T-helper 22 cell (primary cell): ENCODE data around the gene PDS5B.
"Not testable (repeated sequence)": the region's sequence is repeated elsewhere in the genome, so short reads cannot be mapped to it uniquely, and the experiment has no call there.

Experiments
- DNase-seq: peaks from one replicate; pipeline ENCODE4 v3.0.0-alpha.2; 2020; ENCODE audit warnings: low read depth

Gene PDS5B

DNA sequence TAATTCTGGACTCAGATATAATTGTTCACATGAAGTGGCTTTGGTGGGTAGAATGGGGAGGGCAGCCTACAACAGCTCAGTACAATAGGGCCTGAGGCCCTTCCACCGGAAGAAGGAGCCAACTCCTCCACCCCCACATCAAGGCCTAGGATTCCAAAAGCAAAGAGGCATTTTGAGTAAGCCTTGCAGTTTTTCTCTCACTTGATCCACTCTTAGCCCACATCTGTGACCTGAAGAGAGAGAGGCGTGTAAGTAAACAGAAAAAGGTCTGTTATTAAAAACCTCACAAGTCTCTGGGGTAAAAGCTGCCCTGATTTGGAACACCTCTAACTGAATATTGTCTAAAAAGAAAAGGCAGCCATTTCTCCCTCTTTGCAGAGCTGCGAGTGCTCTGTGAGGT, 215.9 kb downstream of the PDS5B start:
- DNase-seq, result no peak

DNA sequence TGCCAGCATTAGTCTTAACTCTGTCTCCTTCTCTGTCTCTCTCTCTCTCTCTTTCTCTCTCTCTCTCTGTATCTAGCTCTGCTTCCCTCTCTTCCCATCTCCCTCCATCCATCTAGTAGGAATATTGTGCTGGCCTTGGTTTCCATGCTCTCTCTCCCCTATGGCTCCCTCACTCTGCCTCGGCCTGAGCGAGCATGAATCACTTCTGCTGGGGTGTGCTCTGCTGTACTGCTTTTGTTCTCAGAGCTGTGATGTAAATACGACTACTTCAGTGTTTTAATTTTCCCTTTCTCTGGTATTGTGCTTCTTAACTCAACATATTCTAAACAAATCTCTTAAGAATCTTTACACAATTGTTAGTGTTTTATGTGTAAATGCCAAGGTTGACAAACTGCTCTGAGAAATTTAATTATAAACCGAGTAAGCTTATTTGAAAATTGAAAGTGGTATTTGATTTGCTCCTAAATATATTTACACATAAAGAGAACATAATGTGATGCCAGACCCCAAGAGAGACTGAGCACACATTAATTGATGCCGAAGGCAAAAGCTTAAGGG, 218.5 kb downstream of the PDS5B start:
- no peak for DNase-seq

DNA sequence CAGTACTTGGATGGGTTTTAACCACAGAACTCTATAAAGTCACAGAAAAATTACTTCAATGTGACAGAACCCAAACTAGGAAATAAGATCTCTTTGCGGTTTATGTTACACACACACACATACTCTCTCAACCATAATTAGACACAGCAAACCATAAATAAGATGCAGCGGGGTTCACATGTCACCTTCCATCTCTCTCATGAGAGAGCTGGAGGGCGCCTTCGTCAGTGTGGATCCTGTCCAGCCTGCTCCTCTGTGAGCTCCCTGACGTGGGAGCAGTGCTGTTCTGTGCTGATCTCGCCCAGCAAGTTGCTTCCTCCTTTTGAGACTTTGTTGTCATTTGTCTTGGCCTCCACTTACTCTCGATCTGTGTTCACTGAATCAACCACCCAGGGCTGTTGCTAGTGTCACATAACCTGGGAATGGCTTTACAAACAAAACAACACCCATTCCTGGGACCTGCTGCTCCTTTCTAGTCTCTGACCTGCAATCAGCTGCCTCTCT, 225.1 kb downstream of the PDS5B start:
- no peak for DNase-seq

DNA sequence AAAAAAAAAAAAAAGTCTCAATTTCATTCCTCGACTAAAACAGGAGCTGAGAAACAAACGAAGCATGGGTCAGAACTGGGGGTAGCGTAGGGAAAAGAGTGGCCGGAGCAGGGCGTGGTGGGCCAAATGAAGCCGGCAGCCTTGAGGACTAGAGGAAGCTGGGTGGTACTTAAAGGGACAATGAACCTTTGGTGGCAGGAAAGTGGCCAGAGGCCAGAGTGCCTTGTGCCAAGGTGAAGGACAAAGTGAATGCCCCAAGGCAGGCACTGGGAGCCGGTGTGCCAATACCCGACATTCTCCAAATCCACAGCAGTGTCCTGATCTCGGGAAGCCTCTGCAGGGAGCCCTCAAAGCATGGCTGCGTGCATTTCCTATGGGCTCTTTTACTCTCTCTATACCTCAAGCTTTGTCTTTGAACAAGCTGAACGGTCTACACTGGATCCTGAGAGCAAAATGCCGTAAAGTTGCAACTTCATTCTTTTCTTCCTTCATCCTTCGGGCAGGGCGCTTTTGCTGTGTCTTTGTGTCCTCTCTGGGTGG, 235.0 kb downstream of the PDS5B start:
- DNase-seq, result no peak

DNA sequence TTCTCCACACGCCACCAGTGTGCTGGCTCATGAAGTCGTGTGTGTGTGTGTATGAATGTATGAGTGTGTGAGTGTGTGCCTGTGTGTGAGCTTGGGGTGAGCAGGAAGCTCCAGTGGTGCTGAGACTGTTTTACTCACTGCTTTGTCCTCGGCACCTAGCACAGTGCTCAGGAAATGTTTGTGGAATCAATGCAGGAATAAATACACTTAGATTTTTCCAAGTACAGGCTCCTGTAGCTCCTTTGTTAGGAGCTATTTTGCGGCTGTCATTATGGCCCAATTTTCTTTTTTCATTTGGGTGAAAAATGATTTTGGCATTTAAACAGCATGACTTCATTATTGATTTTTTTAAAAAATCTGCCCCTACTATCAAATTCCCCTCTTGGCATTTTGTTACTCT, 236.5 kb downstream of the PDS5B start:
- no peak for DNase-seq

DNA sequence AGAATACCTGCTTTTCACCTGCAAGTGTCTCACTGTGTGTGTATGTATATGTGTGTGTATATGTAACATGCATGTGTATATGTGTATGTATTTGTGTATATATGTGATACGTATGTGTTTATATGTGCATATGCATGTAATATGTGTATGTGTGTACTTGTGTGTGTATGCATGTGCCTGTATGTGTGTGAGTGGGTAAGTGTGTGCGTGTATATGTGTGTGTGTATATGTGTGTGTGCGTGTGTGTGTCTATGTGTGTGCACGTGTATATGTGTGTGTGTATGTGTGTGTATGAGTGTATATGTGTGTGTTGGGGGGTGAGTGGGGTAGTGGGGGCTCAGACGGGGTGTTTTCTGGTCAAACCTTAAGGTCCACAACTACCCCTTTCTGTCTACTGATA, 237.3 kb downstream of the PDS5B start:
- no peak for DNase-seq

DNA sequence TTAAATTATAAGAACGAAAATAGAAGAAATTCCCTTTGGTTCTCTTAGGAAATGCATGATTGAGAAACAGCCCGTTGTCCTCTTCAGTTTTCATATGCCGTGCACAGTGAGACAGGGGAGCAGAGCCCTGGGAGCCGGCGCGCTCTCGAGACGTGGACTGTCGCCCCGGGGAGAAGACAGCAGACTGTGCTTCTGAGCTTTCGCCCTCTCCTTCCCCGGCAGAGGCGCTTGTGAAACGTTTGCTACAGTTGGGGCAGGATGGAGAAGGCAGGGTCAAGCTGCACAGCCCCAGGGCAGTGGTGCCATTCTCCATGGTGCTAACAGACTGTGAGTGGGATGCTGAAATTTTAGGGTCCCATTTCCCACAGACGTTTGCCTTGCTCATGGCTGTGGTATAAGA, 237.8 kb downstream of the PDS5B start:
- DNase-seq, result no peak

DNA sequence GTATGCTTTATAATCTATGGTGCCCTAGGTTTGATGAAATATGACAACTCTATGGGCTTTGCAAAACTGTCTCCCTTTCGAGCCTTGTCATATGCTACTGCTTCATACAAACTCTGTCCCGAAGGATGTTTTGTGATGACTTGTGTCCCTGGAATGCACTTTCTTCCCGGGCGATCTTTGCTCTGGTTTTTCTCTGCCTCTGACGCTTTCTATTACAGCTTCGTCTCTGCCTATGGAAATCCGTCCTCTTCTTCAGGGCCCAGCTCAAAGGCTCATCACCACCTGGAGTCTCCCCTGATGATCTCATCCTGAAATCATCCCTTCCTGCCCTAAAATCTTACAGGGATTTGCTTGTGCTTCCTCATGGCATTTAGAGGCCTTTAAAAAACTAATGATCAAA, 238.4 kb downstream of the PDS5B start:
- no peak for DNase-seq

DNA sequence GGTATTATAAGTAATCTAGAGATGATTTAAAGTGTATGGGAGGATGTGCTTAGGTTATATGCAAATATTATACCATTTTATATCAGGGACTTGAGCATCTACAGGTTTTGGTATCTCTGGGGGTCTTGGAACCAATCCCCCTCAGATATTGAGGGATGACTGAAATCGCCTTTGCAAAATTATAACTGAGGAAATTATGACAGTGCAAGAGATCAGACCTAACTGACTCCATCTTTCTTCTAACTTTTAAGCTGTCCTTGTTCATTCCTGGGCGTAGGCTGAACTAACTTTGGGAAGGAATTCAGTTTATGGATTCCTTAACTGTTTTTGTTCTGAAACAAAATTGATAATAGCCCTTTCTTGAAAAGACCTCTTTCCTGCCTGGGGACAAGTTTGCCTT, 239.2 kb downstream of the PDS5B start:
- DNase-seq, result no peak

DNA sequence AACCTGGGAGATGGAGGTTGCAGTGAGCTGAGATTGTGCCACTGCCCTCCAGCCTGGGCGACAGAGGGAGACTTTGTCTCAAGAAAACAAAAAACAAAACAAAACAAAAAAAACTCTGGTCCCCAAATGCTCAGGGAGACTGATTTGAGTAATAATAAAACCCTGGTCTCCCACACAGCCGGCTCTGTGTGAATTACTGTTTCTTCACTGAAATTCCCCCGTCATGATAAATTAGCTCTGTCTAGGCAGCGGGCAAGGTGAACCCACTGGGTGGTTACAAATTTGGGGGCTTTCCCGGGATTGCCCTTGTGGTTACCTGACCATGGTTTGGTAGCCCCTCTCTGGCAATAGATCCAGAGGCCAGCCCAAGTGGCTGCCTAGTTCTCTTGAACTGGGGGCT, 240.1 kb downstream of the PDS5B start:
- DNase-seq, result not testable (repeated sequence)
